HUES48 (cell line): ENCODE data around the gene RGS7.

Experiments
- H3K27ac ChIP-seq: one replicate; pipeline ENCODE4 v1.7.0; 2013; ENCODE audit warnings: low read depth, low read length, inconsistent platforms
- H3K27me3 ChIP-seq: 2 replicates; pipeline ENCODE4 v1.6.1; 2013; ENCODE audit warnings: mild to moderate bottlenecking, low read length; ENCODE audit not compliant: control insufficient read depth, insufficient read depth
- H3K36me3 ChIP-seq: 2 replicates; pipeline ENCODE4 v1.6.1; 2013; ENCODE audit warnings: low read length; ENCODE audit not compliant: control insufficient read depth, insufficient read depth
- H3K4me1 ChIP-seq: 2 replicates; pipeline ENCODE4 v1.6.1; 2013; ENCODE audit warnings: mild to moderate bottlenecking, low read length; ENCODE audit not compliant: control insufficient read depth, insufficient read depth
- H3K4me3 ChIP-seq: 2 replicates; pipeline ENCODE4 v1.5.1; 2013; ENCODE audit warnings: mild to moderate bottlenecking, low read depth, low read length
- H3K9ac ChIP-seq: 2 replicates; pipeline ENCODE4 v1.6.1; 2013; ENCODE audit warnings: mild to moderate bottlenecking, low read depth, low read length, moderate library complexity
- H3K9me3 ChIP-seq: 2 replicates; pipeline ENCODE4 v1.6.1; 2013; ENCODE audit warnings: low read length; ENCODE audit not compliant: control insufficient read depth, insufficient read depth

Gene RGS7

GRCh38 chr1:240854367-240854766 lies 502.6 kb downstream of the RGS7 start:
- no peak overlapping the region for H3K27ac ChIP-seq
- no peaks in the 10 kb centered on the region for H3K36me3 ChIP-seq

GRCh38 chr1:240847325-240847724 lies 509.7 kb downstream of the RGS7 start:
- Histone ChIP-seq H3K36me3 (no peaks in the 10 kb centered on the region), H3K27ac (no peak overlapping the region), H3K4me1 (no peaks in the 10 kb centered on the region), H3K27me3 (no peaks in the 10 kb centered on the region), H3K9ac (no peak overlapping the region), H3K4me3 (no peak overlapping the region), H3K9me3 (no peaks in the 10 kb centered on the region)

More at GRCh38 chr1:240854367-240854766, 502.6 kb downstream of the RGS7 start:
- Histone ChIP-seq H3K9ac (no peak overlapping the region), H3K27me3 (no peaks in the 10 kb centered on the region), H3K4me1 (no peaks in the 10 kb centered on the region), H3K4me3 (no peak overlapping the region), H3K9me3 (no peaks in the 10 kb centered on the region)

- Histone ChIP-seq H3K4me3 (no peak overlapping the region), H3K36me3 (no peaks in the 10 kb centered on the region), H3K9me3 (no peaks in the 10 kb centered on the region), H3K4me1 (no peaks in the 10 kb centered on the region), H3K9ac (no peak overlapping the region), H3K27me3 (no peaks in the 10 kb centered on the region), H3K27ac (no peak overlapping the region)
These were observed 512.5 kb downstream of the RGS7 start for GRCh38 chr1:240844486-240844885.

- no peak overlapping the region for H3K9ac ChIP-seq
- H3K9me3 ChIP-seq = no peaks in the 10 kb centered on the region
- H3K4me1 ChIP-seq = no peaks in the 10 kb centered on the region
- H3K27ac ChIP-seq = no peak overlapping the region
- H3K27me3 ChIP-seq = no peaks in the 10 kb centered on the region
- no peak overlapping the region for H3K4me3 ChIP-seq
- H3K36me3 ChIP-seq = no peaks in the 10 kb centered on the region
These were observed 513.2 kb downstream of the RGS7 start for GRCh38 chr1:240843798-240844197.

GRCh38 chr1:240836271-240836670 lies 520.7 kb downstream of the RGS7 start:
- no peak overlapping the region for H3K27ac ChIP-seq
- no peaks in the 10 kb centered on the region for H3K36me3 ChIP-seq
- H3K9ac ChIP-seq = no peak overlapping the region
- no peaks in the 10 kb centered on the region for H3K4me1 ChIP-seq
- H3K27me3 ChIP-seq = no peaks in the 10 kb centered on the region
- no peak overlapping the region for H3K4me3 ChIP-seq
- H3K9me3 ChIP-seq = no peaks in the 10 kb centered on the region

GRCh38 chr1:240835291-240835690 lies 521.7 kb downstream of the RGS7 start:
- Histone ChIP-seq H3K9me3 (no peaks in the 10 kb centered on the region), H3K4me1 (no peaks in the 10 kb centered on the region), H3K27me3 (no peaks in the 10 kb centered on the region), H3K9ac (no peak overlapping the region), H3K36me3 (no peaks in the 10 kb centered on the region), H3K27ac (no peak overlapping the region), H3K4me3 (no peak overlapping the region)

- Histone ChIP-seq H3K4me3 (no peak overlapping the region), H3K27ac (no peak overlapping the region), H3K27me3 (no peaks in the 10 kb centered on the region), H3K4me1 (no peaks in the 10 kb centered on the region), H3K36me3 (no peaks in the 10 kb centered on the region), H3K9me3 (no peaks in the 10 kb centered on the region), H3K9ac (no peak overlapping the region)
These were observed 523.9 kb downstream of the RGS7 start for GRCh38 chr1:240833075-240833474.

GRCh38 chr1:240831922-240832321 lies 525.1 kb downstream of the RGS7 start:
- no peak overlapping the region for H3K27ac ChIP-seq
- no peak overlapping the region for H3K4me3 ChIP-seq
- no peaks in the 10 kb centered on the region for H3K36me3 ChIP-seq
- H3K4me1 ChIP-seq = no peaks in the 10 kb centered on the region; the same call in 1 of the 2 replicates
- H3K27me3 ChIP-seq = no peaks in the 10 kb centered on the region
- H3K9me3 ChIP-seq = no peaks in the 10 kb centered on the region
- no peak overlapping the region for H3K9ac ChIP-seq

GRCh38 chr1:240831191-240831631 lies 525.8 kb downstream of the RGS7 start:
- H3K27ac ChIP-seq = no peak overlapping the region
- H3K27me3 ChIP-seq = no peaks in the 10 kb centered on the region
- H3K9ac ChIP-seq = no peak overlapping the region
- H3K4me1 ChIP-seq = no peaks in the 10 kb centered on the region; the same call in 1 of the 2 replicates
- no peak overlapping the region for H3K4me3 ChIP-seq
- no peaks in the 10 kb centered on the region for H3K36me3 ChIP-seq
- H3K9me3 ChIP-seq = no peaks in the 10 kb centered on the region

- no peaks in the 10 kb centered on the region for H3K36me3 ChIP-seq
- H3K27ac ChIP-seq = no peak overlapping the region
- no peaks in the 10 kb centered on the region for H3K9me3 ChIP-seq
- no peaks in the 10 kb centered on the region for H3K27me3 ChIP-seq
- no peak overlapping the region for H3K9ac ChIP-seq
- H3K4me3 ChIP-seq = no peak overlapping the region
- H3K4me1 ChIP-seq = no peaks in the 10 kb centered on the region; the same call in 1 of the 2 replicates
These were observed 527.5 kb downstream of the RGS7 start for GRCh38 chr1:240829487-240829886.

GRCh38 chr1:240827786-240828185 lies 529.2 kb downstream of the RGS7 start:
- no peaks in the 10 kb centered on the region for H3K9me3 ChIP-seq
- no peak overlapping the region for H3K27ac ChIP-seq
- no peaks in the 10 kb centered on the region; the same call in 1 of the 2 replicates for H3K4me1 ChIP-seq
- H3K4me3 ChIP-seq = no peak overlapping the region
- H3K9ac ChIP-seq = no peak overlapping the region
- no peaks in the 10 kb centered on the region for H3K36me3 ChIP-seq
- H3K27me3 ChIP-seq = no peaks in the 10 kb centered on the region

GRCh38 chr1:240824238-240824637 lies 532.8 kb downstream of the RGS7 start:
- Histone ChIP-seq H3K4me1 (no peaks in the 10 kb centered on the region; the same call in 1 of the 2 replicates), H3K27me3 (no peaks in the 10 kb centered on the region), H3K4me3 (no peak overlapping the region), H3K27ac (no peak overlapping the region), H3K36me3 (no peaks in the 10 kb centered on the region), H3K9ac (no peak overlapping the region), H3K9me3 (no peaks in the 10 kb centered on the region)
